Measurements from ENCODE around the gene LZTR1.
"Not testable (repeated sequence)": the region's sequence is repeated elsewhere in the genome, so short reads cannot be mapped to it uniquely, and the experiment has no call there.

LZTR1 gene

GRCh38 chr22:20996598-20997535 lies 14.8 kb downstream of the LZTR1 start:
- DNase-seq (ENCODE audit: low read depth), result no peak

GRCh38 chr22:20997536-20998257 lies 15.6 kb downstream of the LZTR1 start:
- DNase-seq (ENCODE audit: low read depth), result no peak

GRCh38 chr22:20998411-20999336 lies 16.6 kb downstream of the LZTR1 start:
- DNase-seq (ENCODE audit: low read depth), result no peak

- DNase-seq (ENCODE audit: low read depth), result no peak
Measured at GRCh38 chr22:20999350-21000206, 17.5 kb downstream of the LZTR1 start.

- DNase-seq (ENCODE audit: low read depth), result no peak
Measured at GRCh38 chr22:21000207-21000986, 18.3 kb downstream of the LZTR1 start.

GRCh38 chr22:21000987-21001600 lies 19.0 kb downstream of the LZTR1 start:
- no peak for DNase-seq (ENCODE audit: low read depth)

GRCh38 chr22:21001601-21002325 lies 19.7 kb downstream of the LZTR1 start, which contains the start of gene THAP7:
THAP7 (minus strand) TSS chr22:21002118; CDS start chr22:21001911, 207 bp downstream.
- peak; percentile 84 for DNase-seq (ENCODE audit: low read depth)

- DNase-seq (ENCODE audit: low read depth), result no peak
Measured at GRCh38 chr22:21003782-21004181, 21.7 kb downstream of the LZTR1 start.

- not testable (repeated sequence) for DNase-seq (ENCODE audit: low read depth)
Measured at GRCh38 chr22:21009208-21009607, 27.1 kb downstream of the LZTR1 start.

- DNase-seq (ENCODE audit: low read depth), result no peak
Measured at GRCh38 chr22:21009638-21010425, 27.7 kb downstream of the LZTR1 start.

GRCh38 chr22:21010426-21011113 lies 28.5 kb downstream of the LZTR1 start:
- no peak for DNase-seq (ENCODE audit: low read depth)

- DNase-seq (ENCODE audit: low read depth), result no peak
Measured at GRCh38 chr22:21012446-21013407, 30.6 kb downstream of the LZTR1 start.

- DNase-seq (ENCODE audit: low read depth), result no peak
Measured at GRCh38 chr22:21013657-21014201, 31.6 kb downstream of the LZTR1 start.

GRCh38 chr22:21014202-21014725 lies 32.2 kb downstream of the LZTR1 start:
- no peak for DNase-seq (ENCODE audit: low read depth)

GRCh38 chr22:21014726-21015465 lies 32.8 kb downstream of the LZTR1 start, which contains the start of gene P2RX6:
P2RX6 (plus strand) TSS chr22:21015165; CDS start chr22:21015175, 10 bp downstream.
- no peak for DNase-seq (ENCODE audit: low read depth)
